HG03460 (cell line): ENCODE results near the gene RPS15A.
"Not testable (repeated sequence)": the region's sequence is repeated elsewhere in the genome, so short reads cannot be mapped to it uniquely, and the experiment has no call there.

ENCODE experiments used
- ATAC-seq: cut with Tn5 transposase; IDR thresholded peaks from one replicate; pipeline ENCODE4 v1.9.1; 2021; ENCODE audit not compliant: unreplicated experiment

RPS15A gene

DNA sequence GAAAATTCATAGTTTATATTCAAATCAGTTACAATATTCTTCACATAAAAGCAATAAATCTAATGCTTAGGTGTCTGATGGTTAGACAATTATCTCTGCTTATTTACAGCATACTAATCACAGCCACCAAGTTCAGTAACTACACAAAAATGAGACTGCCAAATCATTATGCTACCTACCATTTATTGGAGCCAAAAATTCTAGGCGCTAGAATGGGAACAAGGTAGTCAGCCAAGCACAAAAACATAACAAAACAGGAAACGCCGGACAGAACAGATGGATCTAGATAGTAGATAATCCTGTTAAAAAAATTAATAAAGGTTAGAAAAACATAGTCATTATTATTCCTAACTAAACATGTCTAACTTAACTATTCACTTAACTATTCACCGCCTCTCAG, 7.6 kb upstream of the RPS15A start:
- no peak for ATAC-seq

DNA sequence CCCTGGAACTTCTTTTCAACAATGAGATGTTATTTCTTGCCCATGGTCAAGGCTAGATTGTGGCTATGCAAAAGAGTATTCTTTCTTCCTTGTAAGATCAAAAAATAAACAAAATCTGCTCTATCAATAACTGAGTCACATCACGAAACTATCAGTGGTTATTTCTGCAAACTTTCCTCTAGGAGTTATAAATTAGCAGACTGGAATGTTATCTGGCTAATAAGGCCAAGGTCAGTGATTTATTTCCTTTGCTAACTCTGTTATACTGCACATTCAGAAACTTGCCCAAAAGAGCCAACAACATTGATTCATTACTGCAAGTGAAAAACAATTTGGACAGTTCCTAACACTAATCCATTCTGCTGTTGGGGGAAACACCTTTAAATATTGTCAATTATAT, 6.2 kb upstream of the RPS15A start:
- ATAC-seq, result no peak

DNA sequence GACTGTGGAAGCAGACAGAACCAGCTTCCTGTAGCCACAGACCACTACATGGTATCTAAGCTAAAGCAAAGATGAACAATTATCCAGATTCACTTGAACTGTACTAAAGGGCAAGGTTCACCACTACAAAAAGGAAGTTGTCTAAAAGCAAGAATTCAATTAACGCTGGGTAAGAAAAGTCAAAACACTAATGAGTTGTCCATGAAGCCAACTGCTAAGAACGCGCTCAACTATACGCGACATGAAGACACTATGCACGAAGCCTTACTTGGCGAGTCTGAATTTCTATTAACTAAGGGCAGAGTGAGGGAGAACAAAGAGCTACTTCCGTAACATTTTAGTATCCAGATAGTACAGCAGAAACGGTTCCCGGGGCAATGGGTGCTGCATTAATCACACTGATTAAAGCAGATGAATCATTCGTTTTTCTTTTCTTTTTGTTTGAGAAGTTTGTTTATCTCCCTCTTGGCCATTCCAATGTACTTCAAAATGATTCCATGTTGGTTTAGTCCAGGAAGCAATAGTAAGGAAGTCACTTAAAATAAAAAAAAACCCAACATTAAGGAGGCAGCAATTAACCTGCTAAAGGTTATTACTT, 2.8 kb upstream of the RPS15A start:
- no peak for ATAC-seq

DNA sequence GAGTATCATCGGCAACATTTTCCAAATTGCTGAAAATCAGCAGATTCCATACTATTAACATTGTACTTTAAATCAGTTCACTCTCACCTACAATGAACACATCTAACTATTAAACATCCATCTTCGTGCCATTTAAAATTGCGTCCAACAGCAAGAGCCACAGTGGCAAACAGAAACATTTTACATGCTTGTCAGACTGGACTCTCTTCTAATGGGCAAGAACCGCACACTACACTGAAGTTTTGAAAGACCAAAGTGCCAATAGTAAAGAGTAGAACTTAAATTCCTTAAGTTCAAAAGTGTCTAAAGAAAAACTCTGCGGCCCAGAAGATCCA, 652 bp downstream of the RPS15A start:
- ATAC-seq, result no peak

DNA sequence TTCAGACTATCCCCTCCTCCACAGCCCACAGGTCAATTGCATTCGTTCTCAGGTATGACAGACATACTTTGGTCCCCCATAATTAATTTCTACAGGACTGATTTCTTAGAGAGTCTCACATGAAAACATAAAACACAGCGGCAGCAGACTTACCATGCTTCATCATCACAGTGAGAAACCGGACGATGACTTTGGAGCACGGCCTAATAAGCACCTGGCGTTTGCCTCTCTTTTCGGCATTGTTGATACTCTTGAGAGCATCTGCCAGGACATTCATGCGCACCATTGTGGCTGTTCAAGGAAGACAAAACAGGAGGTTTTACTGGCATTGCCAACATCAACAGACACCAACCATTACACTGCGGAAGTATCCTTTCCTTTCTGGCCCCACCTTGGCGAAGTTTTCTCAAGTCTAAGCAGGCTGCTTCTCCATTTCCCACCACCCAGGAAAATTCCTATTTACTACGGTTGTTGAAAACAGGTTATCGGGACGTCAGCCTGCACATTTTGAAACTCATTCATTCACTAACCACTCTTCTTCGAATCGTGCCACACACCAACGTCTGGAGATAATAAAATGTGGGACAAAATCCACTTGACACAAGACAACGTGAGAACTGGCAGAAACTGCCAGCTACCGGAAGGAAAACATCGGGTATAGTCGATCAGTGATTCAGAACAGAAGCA, 1.2 kb downstream of the RPS15A start:
- ATAC-seq, result no peak

DNA sequence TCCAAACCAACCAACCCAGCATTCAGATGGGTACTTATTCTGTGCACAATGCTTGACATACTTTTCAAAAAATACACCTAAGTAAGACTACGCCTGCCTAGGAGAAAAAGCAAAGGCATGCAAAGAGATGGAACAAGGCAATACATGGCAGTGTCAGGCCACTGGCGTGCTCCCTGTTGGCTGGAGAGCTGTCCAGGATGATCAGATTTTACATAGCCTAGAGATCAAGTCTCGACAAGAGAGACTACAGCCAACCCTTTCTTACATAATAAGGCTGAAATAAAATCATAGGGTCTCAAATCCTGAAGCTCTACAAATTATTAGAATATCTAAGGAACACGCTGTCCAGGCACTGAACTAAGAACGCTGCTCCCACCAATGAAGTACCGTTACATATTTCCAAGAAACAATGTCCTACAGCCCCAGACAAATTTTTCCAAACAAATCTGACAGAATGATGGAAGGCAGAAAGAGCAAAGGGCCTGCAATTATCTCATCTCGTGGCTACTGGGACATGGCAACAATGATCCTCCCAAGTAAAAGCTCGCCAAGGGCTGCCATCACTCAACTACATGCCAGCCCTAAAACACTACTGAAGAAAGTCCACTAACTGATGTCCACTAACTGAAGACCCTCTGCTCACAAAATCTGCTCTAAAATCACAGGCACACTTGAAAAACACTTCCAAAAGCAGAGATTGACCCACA, 5.1 kb downstream of the RPS15A start:
- ATAC-seq, result no peak

DNA sequence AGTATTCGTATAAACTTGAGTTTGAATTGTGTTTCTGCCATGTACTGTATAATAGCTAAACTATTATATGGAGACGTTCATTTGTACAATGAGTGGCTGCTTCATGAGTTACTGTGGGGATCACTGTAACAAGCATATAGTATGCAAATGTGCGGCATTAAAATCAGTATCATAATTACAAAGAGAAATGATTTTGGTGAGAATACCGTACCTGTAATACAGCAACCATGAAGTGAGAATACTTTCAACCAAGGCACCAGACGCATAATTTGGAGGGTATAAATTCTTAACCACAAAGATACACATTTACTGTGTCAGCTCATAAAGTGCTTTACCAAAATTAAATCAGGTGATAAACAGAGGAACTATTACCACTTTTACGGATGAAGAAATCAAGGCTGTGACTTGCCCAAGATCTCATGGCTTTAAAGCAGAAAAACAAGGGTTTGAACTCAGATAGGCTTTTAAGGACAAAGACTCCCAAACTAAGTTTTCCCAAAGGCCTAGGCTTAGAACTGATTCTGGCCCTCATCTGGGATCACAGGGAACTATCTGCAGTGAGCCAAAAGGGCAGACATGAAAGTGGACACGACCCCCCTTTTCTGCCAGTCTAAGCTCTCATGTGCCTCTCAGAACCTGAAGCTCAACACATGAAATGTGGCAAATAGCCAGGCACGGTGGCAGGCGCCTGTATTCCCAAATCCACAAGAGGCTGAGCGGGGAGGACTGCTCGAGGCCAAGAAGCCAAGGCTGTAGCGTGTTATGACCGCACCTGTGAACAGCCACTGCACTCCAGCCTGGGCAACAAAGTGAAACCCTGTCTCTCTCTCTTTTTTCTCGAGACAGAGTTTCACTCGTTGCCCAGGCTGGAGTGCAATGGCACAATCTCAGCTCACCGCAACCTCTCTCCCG, 6.4 kb downstream of the RPS15A start:
- ATAC-seq, result no peak

DNA sequence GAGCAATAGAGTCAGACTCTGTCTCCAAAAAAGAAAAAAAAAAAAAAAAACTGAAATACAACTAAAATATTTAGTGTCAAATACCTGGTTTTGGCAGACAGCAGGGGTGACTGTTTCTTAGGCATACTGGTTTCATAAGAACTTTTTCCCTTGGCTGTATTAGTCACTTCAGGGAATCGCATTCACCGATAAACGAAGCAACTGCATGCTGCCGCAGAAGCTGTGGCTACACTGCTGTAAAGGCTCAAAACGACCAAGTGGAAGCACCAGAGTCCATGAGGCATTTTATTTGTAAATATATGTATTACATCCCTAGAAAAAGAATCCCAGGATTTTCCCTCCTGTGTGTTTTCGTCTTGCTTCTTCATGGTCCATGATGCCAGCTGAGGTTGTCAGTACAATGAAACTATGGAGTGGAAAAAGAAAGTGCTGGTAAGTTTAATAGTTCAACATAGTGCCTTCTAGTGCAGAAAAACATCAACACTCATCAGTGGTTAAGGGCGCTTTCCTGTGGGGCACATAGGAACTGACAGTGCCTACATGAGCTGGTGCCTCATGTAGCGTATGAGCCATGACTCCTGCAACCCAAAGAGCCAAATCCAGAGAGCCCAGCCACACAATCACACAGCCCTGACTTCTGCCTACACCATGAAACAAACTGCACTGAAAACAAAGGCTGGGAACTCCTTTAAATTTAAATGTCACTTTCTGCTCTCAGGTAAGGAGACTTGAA, 7.3 kb downstream of the RPS15A start:
- ATAC-seq, result no peak

DNA sequence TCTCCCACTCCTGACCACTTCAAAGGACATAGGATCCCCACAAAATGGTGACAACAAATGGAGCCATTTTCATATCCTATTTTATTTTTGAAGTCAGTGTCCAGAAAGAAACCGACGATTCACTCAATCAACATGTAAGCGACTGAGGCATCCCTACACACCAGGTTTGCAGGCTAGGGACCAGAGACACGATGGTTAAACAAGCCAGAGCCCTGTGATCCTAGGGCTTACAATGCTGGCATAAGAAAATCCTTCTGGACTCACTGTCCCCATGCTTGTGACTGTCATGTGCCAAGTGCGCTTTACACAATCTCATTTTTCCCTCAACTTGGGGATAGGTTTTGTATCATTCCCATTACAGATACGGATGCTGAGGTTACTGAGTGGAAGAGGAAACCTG, 8.9 kb downstream of the RPS15A start:
- not testable (repeated sequence) for ATAC-seq

DNA sequence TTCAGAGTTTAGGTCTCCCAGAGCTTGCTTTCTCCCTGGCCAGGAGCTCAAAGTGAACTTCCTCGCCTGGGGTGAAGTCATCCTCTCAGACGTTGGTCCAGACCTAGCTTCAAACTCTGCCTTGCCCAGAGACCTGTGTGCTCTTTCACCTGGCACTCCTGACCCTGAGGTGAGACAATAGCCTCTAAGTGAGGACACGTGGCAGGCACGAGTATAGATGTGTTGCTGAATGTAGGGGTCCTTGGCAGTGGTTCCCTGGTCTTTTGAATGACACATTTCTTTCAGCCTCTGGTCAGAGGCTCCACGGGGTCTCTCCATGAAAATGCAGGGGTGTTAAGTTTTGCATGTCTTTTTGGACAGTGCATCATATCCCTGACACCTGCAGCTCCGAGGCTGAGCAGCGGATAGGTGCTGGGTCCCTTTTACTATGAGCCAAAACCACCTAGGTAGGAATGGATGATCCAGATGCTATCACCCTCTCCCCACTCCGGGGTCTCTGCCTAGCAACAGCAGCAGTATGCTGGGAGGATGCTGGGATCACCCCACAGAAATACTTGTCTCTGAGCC, 9.6 kb downstream of the RPS15A start:
- ATAC-seq, result not testable (repeated sequence)

DNA sequence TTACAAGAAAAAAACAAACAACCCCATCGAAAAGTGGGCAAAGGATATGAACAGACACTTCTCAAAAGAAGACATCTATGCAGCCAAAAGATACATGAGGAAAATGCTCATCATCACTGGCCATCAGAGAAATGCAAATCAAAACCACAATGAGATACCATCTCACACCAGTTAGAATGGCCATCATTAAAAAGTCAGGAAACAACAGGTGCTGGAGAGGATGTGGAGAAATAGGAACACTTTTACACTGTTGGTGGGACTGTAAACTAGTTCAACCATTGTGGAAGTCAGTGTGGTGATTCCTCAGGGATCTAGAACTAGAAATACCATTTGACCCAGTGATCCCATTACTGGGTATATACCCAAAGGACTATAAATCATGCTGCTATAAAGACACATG, 12.5 kb downstream of the RPS15A start:
- ATAC-seq, result not testable (repeated sequence)

DNA sequence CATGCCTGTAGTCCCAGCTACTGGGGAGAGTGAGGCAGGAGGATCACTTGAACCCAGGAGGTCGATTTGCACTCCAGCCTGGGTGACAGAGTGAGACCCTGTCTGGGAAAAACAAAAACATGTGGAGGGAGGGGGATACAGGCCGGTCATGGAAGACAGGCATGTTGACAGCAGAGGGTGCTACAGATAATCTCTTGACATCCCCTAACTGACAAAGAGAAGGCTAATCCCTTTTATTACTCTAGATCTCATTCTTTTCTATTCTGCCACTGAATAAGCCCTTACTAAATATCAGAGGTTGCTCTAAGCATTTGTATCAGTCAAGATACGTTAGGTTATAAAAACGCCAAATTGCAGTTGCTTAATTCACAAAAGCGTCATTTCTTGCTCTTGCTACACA, 13.8 kb downstream of the RPS15A start:
- not testable (repeated sequence) for ATAC-seq

DNA sequence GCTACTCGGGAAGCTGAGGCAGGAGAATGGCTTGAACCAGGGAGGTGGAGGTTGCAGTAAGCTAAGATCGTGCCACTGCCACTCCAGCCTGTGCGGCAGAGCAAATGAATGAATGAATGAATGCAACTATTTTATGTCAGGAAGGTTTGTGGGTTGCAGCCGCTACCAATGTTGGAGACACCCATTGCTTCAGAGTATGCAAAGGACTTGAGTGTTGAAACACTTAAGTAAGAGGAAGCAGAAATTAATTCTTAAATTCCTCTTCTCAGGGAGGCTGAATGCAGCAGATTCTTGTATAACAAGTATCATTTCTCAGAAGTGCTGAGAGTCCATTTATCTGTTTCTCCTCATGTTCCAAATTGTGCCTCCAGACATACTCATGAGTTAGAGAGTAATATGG, 15.5 kb downstream of the RPS15A start:
- ATAC-seq, result not testable (repeated sequence)

DNA sequence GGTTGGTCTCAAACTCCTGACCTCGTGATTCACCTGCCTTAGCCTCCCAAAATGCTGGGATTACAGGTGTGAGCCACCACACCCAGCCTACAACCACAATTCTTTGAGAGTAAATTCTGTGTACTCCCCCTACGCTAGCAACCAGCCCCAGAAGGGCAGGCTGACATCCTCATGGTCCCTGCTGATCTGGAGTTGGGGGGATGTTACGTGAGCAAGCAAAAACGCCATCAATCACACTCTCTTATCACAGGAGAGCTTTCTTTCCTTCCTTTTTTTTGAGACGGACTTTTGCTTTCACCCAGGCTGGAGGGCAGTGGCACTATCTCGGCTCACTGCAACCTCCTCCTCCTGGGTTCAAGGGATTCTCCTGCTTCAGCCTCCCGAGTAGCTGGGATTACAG, 18.0 kb downstream of the RPS15A start:
- ATAC-seq, result not testable (repeated sequence)

DNA sequence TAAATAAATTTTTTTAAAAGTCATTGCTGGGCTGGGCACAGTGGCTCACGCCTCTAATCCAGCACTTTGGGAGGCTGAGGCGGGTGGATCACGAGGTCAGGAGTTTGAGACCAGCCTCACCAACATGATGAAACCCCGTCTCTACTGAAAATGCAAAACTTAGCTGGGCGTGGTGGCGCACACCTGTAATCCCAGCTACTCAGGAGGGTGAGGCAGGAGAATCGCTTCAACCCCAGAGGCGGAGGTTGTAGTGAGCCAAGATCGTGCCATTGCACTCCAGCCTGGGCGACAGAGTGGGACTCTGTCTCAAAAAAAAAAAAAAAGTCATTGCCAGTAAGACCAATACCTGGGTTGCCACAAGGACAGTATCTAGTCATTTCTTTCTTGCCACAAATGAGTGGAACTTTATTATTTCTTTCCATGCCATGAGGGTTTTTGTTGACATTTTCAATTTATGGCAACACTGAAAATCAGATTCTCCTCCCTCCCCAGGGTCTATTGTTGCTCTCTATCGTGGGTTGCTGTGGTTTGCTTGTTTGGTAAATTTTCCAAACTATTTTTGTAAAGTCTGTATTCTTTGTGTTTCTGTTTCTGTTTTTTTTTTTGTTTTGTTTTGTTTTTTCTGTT, 19.7 kb downstream of the RPS15A start:
- not testable (repeated sequence) for ATAC-seq

DNA sequence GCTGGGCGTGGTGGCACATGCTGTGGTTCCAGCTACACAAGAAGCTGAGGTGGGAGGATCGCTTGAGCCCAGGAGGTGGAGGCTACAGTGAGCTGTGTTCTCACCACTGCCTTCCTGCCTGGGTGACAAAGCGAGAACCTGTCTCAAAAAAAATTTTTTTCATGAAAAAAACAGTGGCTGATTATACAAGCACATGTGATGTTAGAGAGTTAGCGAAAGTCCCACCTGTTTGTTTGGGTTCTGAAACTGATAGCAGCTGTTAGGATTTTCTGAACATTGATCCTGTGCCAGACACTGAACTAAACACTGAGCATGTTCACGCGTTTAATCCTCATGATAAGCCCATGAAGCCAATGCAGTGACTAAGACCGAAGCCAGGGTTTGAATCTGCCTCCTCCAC, 22.9 kb downstream of the RPS15A start:
- not testable (repeated sequence) for ATAC-seq

DNA sequence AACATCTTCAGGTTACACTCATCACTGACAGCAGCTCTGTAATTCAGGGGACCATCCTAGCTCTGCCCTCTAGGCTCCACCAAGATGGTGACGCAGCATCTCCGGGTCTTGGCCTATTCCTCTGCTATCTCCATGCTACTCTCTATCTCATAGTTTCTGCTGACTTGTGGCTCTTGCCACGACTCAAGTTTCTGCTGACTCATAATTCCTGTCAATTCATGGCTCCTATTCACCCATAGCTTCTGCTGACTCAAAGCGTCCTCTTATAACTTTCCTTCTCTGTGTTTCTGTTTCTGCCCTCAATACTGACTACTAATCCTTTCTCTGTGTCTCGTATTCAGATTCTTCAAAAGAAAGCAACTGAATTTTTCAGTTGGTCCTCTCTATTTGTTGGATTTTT, 27.4 kb downstream of the RPS15A start:
- peak; percentile 39 for ATAC-seq

DNA sequence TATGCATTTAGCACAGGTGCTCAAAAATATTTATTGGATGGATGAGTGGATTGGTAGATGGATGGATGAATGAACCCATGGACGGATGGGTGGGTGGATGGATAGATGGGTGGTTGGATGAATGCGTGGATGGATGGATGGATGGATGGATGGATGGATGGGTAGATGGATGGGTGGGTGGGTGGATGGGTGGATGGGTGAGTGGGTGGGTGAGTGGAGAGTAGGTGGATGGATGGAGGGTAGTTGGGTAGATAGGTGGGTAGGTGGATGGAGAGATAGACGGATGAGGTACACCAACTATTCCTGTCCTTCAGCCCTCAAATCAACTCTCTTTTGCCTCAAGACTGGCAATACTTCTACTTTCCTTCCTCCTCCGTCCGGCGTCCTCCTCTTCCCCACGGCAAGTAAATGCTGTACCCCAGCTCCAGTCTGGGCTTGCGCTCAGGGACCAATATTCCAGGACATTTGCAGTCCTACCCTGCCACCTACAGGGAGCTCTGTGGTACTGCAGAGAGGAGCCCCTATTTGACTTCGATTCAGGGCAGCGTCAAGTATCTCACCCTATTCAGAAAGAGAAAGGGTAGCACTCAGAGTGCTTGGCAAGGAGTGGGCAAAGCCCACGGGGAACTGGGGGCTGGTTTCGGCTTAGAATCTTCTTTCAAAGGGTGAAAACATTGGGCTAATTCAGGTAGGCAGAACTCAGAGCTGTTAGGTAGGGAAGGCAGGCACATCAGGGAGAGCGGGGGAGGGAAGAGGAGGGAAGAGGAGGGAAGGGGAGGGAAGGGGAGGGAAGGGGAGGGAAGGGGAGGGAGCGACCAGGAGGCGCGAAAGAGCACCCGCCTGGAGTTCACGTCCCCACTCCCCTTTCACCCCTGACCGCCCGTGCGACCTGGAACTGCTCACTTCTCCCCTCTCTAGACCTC, 30.3 kb downstream of the RPS15A start:
- peak; percentile 47 for ATAC-seq
